ENCODE data around the gene FAM228B.
"Not testable (repeated sequence)": the region's sequence is repeated elsewhere in the genome, so short reads cannot be mapped to it uniquely, and the experiment has no call there.

The FAM228B gene

DNA sequence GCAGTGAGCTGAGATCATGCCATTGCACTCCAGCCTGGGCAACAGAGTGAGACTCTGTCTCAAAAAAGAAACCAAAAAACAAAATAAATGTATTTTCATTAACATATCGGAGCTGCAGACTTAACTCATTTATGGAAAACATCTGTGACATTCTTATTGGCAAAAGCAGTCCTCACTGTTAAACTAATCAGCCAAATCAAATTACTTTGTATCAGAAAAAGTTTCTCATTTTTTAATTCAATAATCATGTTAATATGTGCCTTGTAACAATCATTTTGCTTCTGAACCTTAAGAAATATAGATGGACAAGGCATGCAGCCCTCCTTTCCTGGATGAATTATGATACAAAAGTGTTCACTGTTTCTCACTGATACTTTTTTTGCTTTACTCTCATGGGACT, 20.6 kb upstream of the FAM228B start:
- no peak for DNase-seq (ENCODE audit: low spot score)

DNA sequence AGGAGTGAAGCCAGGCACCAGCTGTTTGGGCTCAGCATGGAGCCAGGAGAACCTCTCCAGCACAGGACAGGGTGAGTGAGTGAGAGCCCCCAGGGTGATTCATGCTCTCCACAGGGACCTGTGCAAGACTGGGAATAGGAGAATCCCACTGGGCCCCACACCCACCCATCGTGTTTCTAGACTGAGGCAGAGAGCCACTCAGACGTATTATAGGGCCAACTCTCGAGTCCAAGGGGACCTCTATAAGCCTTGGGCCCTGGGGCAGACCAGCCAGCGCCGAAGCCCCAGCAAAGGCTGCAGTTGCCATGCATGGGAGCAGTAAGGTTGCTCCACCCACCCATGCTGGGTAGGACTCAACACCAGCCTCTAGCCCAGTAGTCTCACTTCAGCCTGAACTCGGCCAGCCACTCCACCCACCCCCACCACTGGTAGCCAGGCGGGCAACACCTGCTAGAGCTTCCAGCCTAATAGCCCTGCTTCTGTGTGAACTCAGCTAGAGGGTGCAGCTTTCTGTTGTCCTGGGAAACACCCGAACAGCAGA, 19.1 kb upstream of the FAM228B start:
- DNase-seq (ENCODE audit: low spot score) = no peak

DNA sequence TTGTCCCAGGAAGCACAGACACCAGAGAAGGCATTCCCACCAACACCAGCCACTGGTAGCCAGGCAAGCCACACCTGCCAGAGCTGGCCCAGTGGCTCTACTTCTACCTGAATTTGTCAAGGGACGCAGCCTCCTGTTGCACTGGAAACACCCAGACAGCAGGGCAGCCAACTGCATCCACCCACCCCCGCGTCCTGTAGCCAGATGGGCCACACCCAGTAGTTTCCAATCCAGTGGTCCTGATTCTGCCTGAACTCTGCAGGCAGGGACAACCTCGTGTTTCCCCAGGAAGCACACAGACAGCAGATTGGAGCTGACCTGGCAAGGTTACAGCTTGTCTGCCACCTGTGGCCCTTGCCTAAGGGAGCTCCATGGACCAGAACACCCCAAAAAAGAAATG, 18.4 kb upstream of the FAM228B start:
- no peak for DNase-seq (ENCODE audit: low spot score)

DNA sequence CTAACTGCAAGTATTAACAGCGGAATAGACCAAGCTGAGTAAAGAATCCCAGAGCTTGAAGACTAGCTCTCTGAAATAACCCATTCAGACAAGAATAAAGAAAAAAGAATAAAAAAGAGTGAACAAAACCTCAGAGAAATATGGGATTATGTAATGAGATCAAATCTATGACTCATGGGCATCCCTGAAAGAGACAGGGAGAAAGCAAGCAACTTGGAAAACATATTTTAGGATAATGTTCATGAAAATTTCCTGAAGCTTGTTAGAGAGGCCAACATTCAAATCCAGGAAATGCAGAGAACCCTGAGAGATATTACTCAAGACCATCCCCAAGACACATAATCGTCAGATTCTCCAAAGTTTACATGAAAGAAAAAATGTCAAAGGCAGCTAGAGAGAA, 17.5 kb upstream of the FAM228B start:
- DNase-seq (ENCODE audit: low spot score) = no peak

GRCh38 chr2:24106786-24107185, 16.5 kb upstream of the FAM228B start:
- no peak for DNase-seq (ENCODE audit: low spot score)

DNA sequence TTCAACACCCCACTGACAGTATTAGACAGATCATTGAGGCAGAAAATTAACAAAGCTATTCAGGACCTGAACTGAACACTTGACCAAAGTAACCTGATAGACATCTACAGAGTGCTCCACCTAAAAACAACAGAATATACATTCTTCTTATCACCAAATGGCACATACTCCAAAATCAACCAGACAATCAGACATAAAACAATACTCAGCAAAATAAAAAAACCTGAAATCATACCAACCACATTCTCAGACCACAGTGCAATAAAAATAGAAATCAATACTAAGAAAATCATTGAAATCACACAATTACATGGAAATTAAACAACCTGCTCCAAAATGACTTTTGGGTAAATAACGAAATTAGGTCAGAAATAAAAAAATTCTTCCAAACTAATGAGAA, 15.9 kb upstream of the FAM228B start:
- no peak for DNase-seq (ENCODE audit: low spot score)

DNA sequence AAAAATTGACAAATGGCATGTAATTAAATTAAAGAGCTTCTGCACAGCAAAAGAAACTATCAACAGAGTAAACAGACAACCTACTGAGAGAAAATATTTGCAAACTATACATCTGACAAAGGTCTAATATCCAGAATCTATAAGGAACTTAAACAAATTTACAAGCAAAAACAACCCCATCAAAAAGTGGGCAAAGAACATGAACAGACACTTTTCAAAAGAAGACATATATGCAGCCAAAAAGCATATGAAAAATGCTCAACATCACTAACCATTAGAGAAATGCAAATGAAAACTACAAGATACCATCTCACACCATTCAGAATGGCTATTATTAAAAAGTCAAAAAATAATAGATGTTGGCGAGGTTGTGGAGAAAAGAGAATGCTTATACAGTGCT, 13.8 kb upstream of the FAM228B start:
- not testable (repeated sequence) for DNase-seq (ENCODE audit: low spot score)

DNA sequence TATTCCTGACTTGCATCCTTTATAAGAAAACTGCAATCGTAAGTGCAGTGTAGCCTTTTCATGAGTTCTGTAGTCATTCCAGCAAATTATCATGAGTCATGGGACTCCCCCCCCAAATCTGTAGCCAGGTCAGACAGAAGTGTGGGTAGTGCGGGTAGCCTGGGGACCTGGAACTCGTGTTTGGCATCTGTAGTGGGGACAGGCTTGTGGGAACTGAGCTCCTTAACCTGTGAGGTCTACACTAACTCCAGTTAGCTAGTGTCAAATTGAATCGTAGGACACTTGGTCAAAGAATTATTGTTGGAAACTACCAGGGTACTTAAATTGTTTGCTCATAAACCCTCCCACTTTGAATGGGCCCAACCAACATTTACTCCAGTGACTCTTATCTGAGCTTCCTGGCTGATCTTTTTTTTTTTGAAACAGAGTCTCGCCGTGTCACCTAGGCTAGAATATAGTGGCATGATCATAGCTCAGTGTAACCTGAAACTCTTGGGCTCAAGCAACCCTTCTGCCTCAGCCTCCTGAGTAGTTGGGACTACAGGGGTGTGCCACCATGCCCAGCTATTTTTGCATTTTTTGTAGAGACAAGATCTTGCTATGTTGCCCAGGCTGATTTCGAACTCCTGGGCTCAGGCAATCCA, 12.5 kb upstream of the FAM228B start:
- no peak for DNase-seq (ENCODE audit: low spot score)

GRCh38 chr2:24111407-24111901, 11.8 kb upstream of the FAM228B start:
- DNase-seq (ENCODE audit: low spot score) = no peak

DNA sequence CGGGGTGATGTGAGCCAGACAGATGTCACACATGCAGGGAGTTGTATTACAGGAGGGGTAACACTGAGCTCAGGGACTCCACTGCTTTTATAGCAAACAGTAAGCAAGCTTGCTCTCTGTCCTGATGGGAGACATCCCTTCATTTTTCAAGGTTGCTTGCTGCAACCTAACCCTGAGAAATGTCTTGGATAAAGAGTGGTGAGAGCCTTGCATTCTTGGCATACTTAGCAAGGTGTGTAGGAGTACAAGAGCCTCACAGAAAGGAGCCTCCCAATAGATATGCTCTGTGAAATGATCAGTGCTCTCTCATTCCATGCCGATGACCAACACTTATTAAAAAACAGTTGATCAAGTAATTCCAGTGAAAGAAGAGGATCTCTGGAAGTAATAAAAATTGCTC, 8.2 kb upstream of the FAM228B start:
- peak; percentile 1 for DNase-seq (ENCODE audit: low spot score)

- no peak for DNase-seq (ENCODE audit: low spot score)
These were observed 5.4 kb upstream of the FAM228B start for GRCh38 chr2:24117902-24118301.

- no peak for DNase-seq (ENCODE audit: low spot score)
These were observed 2.2 kb upstream of the FAM228B start for GRCh38 chr2:24121066-24121465.

DNA sequence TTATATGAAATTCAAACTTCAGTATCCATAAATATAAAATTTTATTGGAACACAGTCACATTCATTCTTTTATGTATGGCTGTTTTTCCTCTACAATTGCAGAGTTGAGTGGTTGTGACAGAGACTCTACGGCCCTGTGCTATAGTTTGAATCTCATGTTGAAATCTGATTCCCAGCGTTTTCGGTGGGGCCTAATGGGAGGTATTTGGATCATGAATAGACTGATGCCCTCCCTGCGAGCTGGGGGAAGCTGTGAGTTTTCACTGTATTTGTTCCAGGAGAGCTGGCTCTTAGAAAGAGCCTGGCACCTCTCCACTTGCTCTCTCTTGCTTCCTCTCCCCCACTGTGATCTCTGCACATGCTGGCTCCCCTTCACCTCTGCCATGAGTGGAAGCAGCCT, 1.8 kb upstream of the FAM228B start:
- no peak for DNase-seq (ENCODE audit: low spot score)

DNA sequence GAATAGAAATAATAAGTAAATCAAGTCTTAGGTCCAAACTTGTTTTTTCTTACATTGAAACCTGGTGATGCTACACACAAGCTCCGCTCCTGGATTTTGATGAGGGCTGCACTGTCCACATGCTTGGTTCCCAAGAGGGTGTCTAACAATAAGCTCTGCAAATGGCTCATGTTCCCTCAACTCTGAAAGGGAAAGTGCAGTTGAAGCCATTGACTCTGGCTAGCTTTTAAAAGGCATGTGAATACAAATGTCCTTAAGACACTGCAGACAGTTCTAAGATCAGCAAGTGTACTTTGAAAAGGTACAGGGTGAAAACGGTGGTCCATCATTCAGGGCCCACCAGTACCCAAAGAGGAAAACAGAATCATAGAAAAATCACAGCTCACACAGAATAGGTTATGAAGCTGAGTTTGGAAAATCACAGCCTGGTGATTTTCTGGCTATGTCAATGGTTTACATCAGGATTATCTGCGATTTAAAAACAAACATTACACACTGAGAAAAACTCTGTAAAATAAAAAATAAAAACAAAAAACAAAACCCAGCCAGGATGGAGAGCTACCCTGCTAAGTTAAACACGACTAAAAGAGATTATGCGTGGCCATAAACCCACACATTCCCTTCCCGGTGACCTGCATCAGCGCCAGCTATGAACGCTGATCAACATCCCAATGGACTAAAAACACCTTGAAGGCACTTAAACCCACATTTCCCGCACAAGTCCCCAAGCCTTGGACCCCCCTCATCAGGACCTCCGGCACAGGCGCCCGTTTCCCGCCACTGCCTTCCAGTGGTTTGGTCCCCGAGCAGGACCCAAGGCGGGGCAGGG, 689 bp upstream of the FAM228B start:
- no peak for DNase-seq (ENCODE audit: low spot score)

DNA sequence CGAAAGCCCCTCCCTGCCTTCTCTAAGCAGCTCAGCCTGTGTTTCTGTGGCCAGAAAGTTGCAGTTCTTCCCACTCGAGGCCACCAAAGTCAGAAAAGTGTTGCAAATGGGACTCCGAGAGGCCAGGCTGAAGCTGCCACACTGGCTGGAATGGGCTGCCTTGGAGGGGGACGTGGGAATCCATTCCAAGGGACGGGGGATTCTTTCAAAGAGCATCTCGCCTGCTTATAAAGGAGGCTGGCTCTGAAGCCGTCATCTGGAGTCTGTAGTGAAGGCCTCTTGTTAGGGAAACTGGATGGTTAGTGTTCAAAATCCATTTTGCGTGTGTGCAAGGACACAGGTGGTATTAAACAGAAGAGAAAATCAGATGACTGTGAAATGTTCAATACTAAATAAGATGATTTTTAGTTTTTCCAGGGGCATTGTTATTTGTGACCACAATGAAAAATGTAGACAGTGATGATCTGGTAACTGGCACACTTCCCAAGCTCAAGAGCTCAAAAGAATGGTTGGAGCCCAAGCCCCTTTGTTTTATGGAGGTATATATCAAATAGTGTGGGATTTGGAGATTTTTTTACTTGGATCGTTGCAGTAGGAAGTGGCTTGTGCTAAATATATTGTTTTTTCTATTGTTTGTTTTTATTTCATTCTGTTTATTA, 782 bp downstream of the FAM228B start:
- no peak for DNase-seq (ENCODE audit: low spot score)

DNA sequence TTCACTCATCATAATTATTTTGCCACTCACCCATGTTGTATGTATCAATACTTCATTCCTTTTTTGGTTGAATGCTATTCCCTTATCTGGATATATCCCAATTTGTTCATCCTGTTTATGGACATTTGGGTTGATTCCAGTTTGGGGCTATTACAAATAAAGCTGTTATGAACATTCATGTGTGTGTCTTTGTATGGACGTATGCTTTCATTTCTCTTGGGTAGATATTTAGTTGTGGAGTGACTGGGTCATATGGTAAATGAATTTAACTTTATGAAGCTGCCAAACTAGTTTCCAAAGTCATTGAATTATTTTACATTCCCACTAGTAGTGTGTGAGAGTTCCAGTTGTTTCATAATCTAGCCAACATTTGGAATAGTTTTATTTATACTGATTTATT, 2.7 kb downstream of the FAM228B start:
- DNase-seq (ENCODE audit: low spot score) = no peak

DNA sequence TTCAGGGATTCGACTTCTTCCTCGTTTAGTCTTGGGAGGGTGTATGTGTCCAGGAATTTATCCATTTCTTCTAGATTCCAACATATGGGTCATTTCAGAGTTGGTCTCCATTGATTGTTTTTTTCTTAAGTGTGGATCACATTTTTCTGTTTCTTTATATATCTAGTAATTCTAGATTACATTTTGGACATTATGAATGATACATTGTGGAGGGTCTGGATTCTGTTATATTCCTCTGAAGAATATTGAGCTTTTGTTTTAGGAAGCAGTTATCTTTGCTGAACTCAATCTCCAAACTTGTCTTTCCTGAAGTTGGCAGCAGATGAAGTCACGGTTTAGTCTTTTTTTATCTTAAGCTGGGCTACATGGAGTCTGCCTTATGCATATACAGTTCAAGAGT, 9.3 kb downstream of the FAM228B start:
- no peak for DNase-seq (ENCODE audit: low spot score)

- DNase-seq (ENCODE audit: low spot score) = not testable (repeated sequence)
These were observed 17.0 kb downstream of the FAM228B start for GRCh38 chr2:24140305-24140704.

- no peak for DNase-seq (ENCODE audit: low spot score)
These were observed 24.1 kb downstream of the FAM228B start for GRCh38 chr2:24147364-24147763.

- no peak for DNase-seq (ENCODE audit: low spot score)
These were observed 29.3 kb downstream of the FAM228B start for GRCh38 chr2:24152413-24153197.

DNA sequence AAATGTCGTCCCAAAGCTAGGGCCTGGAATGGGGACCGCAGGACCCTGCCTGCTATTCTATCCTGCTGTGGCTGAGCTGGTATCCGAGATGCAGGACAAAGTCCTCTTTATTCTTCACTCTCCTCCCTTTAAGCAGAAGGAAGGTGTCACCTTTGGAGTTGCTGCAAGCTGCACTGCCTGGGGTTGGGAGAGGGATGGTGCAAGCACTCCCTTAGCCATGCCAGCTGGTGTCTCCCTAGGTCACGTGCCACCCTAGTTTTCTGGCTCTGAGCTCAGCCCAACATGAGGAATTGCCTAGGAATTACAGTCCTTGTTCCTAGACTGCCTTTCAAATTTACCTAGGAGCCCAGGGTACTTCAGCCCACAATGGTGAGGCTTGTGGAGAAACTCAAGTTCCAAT, 30.2 kb downstream of the FAM228B start:
- DNase-seq (ENCODE audit: low spot score) = no peak

DNA sequence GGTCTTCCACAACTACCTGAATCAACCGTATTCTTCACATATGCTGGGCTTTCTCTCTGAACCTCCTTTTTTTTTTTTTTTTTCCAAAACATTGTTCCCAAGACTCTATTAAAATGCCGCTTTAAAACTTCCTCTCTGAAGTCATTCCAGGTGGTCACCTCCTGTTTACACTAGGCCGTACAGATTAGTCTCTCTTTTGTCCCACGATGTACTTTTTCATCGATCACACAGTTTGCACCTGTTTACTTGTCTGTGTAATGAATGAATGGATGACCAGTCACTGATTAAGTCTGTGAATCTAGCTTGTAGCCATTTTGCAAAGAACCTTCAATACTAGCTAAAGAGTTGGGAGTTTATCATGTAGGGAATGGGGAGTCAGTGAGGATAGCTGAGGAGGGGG, 34.9 kb downstream of the FAM228B start:
- DNase-seq (ENCODE audit: low spot score) = no peak
